ENCODE measurements around the gene AMPD3. TPM values are rescaled to one million over a fixed set of nuclear protein-coding genes. Genes with fewer than 3 reads are reported as not detected.
"Not testable (repeated sequence)": the region's sequence is repeated elsewhere in the genome, so short reads cannot be mapped to it uniquely, and the experiment has no call there.

The AMPD3 gene
- polyA plus RNA-seq, 1 donor: 5.3 TPM

- DNase-seq (ENCODE audit: low read depth): not testable (repeated sequence)
Observed at GRCh38 chr11:10436683-10437082, 18.4 kb upstream of the AMPD3 start.

GRCh38 chr11:10438458-10438857 lies 16.6 kb upstream of the AMPD3 start:
- no peak for DNase-seq (ENCODE audit: low read depth)

- DNase-seq (ENCODE audit: low read depth): no peak
Observed at GRCh38 chr11:10439351-10439750, 15.7 kb upstream of the AMPD3 start.

GRCh38 chr11:10439924-10440323 lies 15.1 kb upstream of the AMPD3 start:
- DNase-seq (ENCODE audit: low read depth): no peak

GRCh38 chr11:10440401-10440800 lies 14.7 kb upstream of the AMPD3 start:
- no peak for DNase-seq (ENCODE audit: low read depth)

DNA sequence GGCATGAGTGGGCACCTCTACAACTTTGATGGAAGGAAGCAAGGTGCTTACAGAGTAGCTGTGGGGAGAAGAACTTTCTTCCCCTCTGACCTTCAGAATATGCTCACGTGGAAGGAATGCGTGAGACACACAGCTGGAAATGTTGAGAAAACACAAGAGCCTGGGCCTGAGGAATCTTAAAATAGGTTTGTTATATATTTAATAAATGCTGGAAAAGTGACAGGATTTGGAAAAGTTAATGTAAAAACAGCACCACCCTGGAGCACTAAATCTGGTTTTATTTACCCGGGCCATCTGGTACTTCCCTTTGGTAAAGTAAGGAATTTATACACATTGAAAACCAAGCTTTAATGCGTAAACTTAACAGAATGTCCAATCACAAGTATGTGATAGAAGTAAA lies 14.0 kb upstream of the AMPD3 start:
- no peak for DNase-seq (ENCODE audit: low read depth)

- DNase-seq (ENCODE audit: low read depth): no peak
Observed at GRCh38 chr11:10441652-10442503, 13.2 kb upstream of the AMPD3 start.

DNA sequence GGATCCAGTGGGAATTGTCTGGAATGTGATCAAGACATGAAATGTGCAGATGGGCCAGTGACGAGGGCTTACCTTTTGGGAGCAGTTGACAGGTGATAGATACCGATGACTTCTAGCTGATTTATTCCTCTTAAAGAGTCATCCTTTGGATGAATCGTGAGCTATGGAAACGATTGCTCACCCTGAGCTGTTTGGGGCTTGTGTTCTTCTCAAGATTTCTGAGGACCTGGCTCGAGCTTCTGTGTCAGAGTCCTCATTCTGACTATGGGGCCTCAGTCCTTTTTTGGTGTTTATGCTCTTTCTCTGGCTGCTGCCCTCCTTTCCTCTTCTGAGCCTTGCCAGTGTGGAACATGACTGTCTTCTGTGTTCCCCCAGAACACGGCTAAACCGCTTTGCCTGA lies 11.9 kb upstream of the AMPD3 start:
- no peak for DNase-seq (ENCODE audit: low read depth)

- no peak for DNase-seq (ENCODE audit: low read depth)
Observed at GRCh38 chr11:10443721-10444235, 11.3 kb upstream of the AMPD3 start.

DNA sequence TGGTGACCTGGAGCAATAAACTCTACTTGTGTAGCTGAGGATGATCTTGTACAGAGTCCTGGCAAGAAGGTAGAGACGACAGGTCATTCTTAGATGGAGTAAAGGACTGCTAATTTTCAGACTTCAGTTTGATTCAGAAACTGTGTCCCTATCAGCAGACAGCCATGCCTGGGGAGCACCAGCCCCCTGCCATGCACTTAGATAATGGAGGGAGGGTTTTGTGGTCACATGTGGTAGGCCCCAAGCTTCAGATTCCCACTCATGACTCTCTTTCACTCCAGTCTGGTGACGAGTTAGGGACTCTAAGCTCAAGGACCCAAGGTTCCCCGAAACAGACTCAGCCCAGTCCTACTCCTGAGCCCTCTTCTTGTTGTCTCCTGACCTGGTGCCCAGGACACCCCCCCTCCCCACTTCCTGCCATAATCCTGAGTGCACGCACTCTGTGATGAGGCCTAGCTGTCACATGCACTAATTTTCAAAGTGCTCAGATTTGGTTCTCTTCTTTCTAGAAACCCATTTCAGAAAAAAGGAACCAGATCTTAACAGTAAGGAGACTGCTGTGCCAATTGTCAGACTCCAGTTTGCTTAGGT lies 10.2 kb upstream of the AMPD3 start:
- DNase-seq (ENCODE audit: low read depth): no peak

- DNase-seq (ENCODE audit: low read depth): no peak
Observed at GRCh38 chr11:10447445-10447844, 7.6 kb upstream of the AMPD3 start.

GRCh38 chr11:10450462-10451425 lies 4.3 kb upstream of the AMPD3 start:
- DNase-seq (ENCODE audit: low read depth): no peak

- no peak for DNase-seq (ENCODE audit: low read depth)
Observed at GRCh38 chr11:10451426-10452116, 3.5 kb upstream of the AMPD3 start.

GRCh38 chr11:10452211-10452767 lies 2.8 kb upstream of the AMPD3 start:
- no peak for DNase-seq (ENCODE audit: low read depth)

DNA sequence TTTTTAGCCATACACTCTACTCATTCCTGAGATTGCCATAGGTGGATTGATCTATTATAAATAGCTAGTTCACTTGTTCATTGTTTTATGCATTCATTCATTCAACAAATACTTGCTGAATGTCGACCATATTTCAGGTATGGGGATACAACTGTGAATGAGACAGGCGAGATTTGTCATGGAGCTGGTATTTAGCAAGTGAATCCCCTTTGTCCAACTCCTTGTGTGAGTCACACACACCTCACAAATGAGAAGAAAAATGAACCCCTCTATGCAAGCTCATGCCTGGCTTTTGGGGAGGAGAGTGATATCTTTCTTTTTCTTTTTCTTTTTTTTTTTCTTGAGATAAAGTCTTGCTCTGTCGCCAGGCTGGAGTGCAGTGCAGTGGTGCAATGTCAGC lies 1.8 kb upstream of the AMPD3 start:
- no peak for DNase-seq (ENCODE audit: low read depth)

DNA sequence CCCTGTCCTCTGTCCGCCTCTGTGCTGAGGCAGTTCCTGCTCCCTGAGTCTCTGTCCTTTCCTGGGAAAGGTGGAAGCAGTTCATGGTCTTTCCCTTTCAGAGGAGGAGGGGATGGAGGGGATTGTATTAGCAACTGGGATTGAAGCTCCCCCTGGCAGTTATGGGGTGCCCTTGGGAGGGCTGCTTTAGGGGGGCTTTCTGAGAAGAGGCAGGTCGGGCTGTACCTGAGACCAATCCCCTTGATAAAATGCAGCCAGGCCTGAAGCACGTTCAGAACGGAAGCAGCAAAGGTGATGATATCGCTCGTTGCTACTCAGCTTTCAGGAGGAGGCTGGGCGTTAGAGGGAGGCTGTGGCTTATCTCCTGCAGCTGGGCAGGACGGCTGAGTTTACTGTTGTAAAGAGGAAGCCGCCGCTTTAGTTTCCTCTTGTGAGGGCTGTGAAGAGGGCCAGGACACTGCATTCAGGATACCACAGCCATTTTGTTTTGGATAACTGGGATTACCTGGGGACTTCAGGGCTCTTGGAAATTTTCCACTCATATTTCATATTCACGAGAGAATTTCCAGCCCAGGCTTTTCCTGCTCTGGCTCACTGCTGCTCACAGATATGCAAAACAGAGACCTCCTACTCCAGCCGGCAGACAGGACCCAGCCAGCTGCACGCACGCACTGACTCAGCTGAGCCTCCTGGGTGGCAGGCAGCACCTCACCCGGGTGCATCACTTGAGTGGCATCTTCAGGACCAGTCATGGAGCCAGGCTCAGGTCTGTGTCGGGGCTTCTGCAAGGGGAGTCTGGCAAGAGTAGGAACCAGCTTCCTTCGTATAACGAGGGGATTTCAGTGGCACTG lies 798 bp downstream of the AMPD3 start:
- DNase-seq (ENCODE audit: low read depth): no peak

DNA sequence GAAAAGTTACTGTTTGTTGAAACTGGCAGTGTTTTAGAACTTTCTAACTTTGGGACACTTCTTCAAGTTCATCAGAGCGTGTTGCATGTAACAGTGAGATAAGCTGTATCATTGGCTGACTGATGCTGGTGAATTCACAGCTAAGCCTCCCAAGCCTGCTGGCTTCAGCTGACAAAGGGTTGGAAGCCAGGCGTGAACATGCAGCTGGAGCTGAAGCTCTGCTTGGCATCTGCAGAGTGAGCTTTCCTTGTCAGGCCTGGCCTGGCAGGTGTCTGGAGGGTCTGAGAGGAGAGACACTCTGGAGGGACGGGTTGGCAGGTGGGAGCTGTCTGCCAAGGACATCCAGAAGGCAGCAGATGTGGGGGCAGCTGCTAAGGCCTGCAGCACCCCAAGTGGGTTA lies 1.5 kb downstream of the AMPD3 start:
- DNase-seq (ENCODE audit: low read depth): no peak

- DNase-seq (ENCODE audit: low read depth): no peak
Observed at GRCh38 chr11:10457901-10458300, 2.8 kb downstream of the AMPD3 start.

DNA sequence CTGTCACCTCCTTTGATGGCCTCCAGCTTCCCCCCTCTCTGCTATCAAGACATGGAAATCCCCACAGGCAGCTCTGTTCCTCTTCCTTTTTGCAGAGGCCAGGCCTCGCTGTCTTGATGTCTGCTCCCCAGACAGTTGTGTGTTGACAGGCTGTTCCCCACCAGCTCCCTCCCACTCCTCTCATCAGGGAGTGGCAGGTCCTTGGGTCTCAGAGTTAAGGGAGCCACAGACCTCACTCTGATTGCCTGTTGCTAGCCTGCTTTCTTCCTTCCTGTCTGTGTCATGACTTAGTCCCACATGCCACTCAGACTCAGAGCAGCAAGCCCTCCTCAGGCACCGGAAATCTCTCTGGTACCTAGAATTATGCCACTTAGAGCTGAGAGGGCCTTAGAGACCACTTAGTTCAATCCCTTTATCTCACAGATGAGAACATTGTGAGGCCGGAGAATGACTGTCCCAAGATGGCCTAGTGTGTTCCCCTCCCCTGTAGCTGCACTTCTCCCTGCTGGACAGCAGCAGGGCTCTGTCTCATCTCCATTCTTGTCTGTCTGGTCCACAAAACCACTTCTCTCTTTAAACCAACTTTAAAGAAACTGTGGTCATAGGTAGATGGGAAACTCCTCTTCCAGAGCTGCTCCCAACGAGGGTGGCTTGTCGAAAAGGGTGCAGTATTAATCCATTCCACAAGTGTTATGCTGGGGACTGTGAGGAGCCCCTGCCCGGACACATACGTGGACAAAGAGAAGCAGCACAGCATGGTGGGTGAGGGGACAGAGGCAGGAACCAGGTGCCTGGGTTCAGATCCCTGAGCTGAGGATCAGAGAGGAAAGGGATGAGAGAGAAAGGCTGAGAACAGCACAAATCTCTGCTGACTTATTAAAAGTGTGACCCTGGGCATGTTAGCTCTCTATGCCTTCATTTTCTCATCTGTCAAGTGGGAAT lies 4.2 kb downstream of the AMPD3 start:
- DNase-seq (ENCODE audit: low read depth): no peak
